ENCODE measurements around the gene EEPD1.
"Not testable (repeated sequence)": the region's sequence is repeated elsewhere in the genome, so short reads cannot be mapped to it uniquely, and the experiment has no call there.

Gene EEPD1

DNA sequence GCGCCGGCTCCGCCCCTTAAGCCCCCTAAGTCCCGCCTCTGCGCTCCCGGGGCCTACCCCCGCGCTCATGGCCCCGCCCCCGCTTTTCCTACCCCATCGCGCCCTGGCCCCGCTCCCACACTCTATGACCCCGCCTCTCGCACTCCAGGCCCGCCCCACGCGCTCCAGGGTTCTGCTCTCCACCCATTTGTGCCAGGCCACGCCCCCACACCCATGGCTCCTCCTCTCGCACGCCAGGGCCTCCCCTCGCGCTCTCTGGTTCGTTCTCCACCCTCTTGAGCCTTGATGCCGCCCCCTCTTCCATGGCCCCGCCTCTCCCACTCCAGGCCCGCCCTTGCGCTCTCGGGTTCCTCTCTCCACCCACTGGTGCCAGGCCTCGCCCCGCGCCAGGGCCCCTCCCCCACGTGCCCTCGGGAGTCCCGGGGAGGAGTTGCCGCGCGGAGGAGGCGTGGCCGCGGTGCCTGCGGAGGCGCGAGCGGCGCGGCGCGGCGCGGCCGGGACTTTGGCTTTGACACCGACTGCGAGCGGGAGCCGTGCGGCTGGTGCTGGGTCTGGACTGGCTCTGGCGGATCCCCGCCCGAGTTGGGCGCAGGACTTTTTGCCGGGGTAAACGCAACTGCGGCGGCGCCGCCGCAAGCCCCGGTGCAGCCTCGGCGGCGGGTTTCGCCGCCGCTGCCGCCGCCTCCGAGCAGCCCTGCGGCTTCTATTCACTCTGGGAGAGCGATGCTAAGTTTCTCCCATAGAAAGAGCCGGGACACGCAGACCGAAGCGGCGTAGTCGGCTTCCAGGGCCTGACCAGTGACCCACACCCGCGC is at the start of gene EEPD1:
TSS of gene EEPD1 (plus strand) at position 499 of the 815 bp plus-strand sequence. CDS start 1,071 bp downstream, outside the sequence.
- no peak within 1 kb of the TSS for H3K27ac ChIP-seq (ENCODE audit: low read depth, low read length)
- no peaks in the 10 kb centered on the region for H3K36me3 ChIP-seq (ENCODE audit: control insufficient read depth, insufficient read depth, low read length)
- peak within 1 kb of the TSS; percentile 73 for H3K9ac ChIP-seq (ENCODE audit: low read length)
- peak within 1 kb of the TSS; percentile 59 for H3K4me3 ChIP-seq (ENCODE audit: low read depth, low read length)
- peaks cover 8% of the 10 kb centered on the region for H3K9me3 ChIP-seq (ENCODE audit: control insufficient read depth, insufficient read depth, low read depth, low read length)
- H3K27me3 ChIP-seq (ENCODE audit: control insufficient read depth, insufficient read depth, low read length): peaks cover 45% of the 10 kb centered on the region
- peaks cover 27% of the 10 kb centered on the region for H3K4me1 ChIP-seq (ENCODE audit: control insufficient read depth, insufficient read depth, low read length)

DNA sequence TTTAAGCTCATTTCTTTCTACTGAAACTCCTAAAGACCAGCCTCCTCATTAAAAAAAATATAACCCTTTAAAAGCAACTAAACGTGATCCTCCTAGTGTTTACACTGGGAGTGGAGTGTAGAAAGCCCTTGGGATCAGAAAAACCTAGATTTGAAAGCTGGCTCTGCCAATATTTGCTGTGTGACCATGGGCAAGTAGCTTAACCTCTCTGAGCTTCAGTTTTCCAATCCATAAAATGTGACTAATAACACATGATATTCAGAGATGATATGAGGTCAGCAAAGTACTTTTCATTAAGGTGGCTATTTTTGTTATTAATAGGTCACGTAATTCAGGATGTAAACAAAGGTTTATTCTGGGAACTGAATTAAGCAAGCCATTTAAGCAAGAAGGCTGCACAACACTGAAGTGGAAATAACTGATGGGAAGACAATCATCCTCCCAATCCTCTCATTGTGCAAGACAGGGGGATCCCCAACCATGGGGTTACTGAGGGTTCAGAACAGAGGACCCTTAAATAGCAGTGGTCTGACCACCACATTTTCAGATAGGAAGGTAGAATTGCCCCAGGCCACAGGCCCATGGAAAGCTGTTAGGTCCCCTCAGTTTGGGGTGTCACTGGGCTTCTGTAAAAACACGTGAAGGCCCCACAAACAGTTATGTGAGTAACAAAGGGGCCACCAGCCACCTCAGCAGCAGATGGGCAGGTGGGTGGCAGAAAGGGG is 49.1 kb upstream of the EEPD1 start:
- H3K27ac ChIP-seq (ENCODE audit: low read depth, low read length): no peak overlapping the region
- H3K27me3 ChIP-seq (ENCODE audit: control insufficient read depth, insufficient read depth, low read length): no peaks in the 10 kb centered on the region
- H3K36me3 ChIP-seq (ENCODE audit: control insufficient read depth, insufficient read depth, low read length): no peaks in the 10 kb centered on the region

DNA sequence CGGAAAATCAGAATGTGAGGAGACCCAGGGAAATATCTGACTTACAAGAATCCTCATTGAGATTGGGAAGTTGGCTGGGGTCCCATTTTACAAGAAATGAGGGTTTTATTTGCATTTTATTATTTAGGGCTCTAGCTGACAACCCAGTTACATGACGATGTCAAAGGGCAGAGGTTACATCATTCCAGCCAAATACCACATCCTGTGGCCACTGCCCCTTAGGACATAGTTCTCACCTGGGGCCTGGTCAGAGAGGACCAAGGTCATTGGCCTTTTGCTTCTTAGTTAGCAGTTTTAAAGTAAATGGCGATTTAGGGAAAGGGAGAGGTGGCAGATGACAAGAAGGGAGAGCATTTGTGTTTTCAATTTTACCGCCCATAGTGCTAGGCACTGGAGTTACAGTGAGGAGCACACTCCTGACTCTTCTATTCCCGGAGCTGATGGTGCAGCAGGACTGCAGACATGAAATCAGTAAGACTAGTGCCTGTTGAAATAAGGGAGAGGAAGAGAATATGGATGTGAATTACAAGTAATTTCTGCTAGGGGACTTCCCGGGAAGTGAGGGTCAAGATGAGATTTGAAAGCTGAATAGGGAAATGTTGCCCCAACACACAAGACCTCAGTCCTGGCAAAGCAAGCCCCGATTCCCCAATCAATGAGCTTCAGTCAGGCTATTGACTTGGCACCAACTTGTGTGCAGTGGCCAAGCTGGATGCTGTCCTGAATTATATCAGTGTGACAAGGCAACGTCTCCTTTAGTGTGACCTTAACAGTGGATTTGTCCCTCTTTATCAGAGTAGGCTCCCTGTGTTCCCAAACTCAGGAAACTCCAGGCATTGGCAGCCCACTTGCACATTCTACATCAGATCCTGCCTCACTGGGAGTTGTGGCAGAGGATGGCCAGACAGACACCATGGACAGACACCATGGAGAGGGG is 45.8 kb upstream of the EEPD1 start:
- H3K4me3 ChIP-seq (ENCODE audit: low read depth, low read length); H3K4me1 ChIP-seq (ENCODE audit: control insufficient read depth, insufficient read depth, low read length); H3K9ac ChIP-seq (ENCODE audit: low read length); H3K9me3 ChIP-seq (ENCODE audit: control insufficient read depth, insufficient read depth, low read depth, low read length); H3K36me3 ChIP-seq (ENCODE audit: control insufficient read depth, insufficient read depth, low read length); H3K27me3 ChIP-seq (ENCODE audit: control insufficient read depth, insufficient read depth, low read length); H3K27ac ChIP-seq (ENCODE audit: low read depth, low read length): not testable (repeated sequence)

More for the DNA sequence above, 49.1 kb upstream of the EEPD1 start:
- no peak overlapping the region for H3K9ac ChIP-seq (ENCODE audit: low read length)
- H3K9me3 ChIP-seq (ENCODE audit: control insufficient read depth, insufficient read depth, low read depth, low read length): peaks cover 7% of the 10 kb centered on the region; the same call in 1 of the 2 replicates
- no peaks in the 10 kb centered on the region for H3K4me1 ChIP-seq (ENCODE audit: control insufficient read depth, insufficient read depth, low read length)
- H3K4me3 ChIP-seq (ENCODE audit: low read depth, low read length): no peak overlapping the region

DNA sequence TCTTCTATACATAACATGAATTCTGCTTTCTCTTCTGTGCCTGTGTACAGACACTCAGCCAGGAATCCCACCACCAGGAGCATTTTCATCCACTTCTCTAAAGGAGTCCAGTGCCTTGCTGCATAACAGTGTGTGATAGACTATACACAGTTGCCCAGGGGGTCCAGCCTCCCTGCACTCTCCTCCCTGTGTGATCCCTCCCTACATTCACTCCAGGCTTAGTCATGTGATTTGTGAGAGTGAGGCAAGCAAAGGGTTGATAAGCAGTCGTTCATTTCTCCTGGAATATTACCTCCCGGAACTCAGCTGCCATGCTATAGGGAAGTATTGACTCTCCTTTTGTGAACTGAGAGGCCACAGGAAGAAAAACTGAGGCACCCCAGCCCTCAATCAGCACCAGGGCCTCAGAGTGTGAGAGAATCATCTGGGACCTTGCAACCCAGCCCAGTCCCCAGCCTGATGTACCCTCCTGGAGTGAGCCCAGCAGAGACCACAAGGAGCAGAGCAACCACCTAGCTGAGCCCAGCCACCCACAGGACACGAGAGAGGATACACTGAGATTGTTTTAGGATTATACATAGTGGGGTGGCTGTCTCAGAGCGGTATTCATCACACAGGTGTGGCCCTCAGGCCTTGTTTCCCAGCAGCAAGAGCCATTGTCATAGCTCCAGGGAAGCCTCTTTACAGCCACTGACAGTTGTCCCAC is 45.0 kb upstream of the EEPD1 start:
- Histone ChIP-seq H3K9ac (ENCODE audit: low read length) (no peak overlapping the region), H3K4me3 (ENCODE audit: low read depth, low read length) (no peak overlapping the region), H3K4me1 (ENCODE audit: control insufficient read depth, insufficient read depth, low read length) (no peaks in the 10 kb centered on the region), H3K36me3 (ENCODE audit: control insufficient read depth, insufficient read depth, low read length) (no peaks in the 10 kb centered on the region), H3K27ac (ENCODE audit: low read depth, low read length) (no peak overlapping the region), H3K27me3 (ENCODE audit: control insufficient read depth, insufficient read depth, low read length) (no peaks in the 10 kb centered on the region), H3K9me3 (ENCODE audit: control insufficient read depth, insufficient read depth, low read depth, low read length) (peaks cover 7% of the 10 kb centered on the region; the same call in 1 of the 2 replicates)

DNA sequence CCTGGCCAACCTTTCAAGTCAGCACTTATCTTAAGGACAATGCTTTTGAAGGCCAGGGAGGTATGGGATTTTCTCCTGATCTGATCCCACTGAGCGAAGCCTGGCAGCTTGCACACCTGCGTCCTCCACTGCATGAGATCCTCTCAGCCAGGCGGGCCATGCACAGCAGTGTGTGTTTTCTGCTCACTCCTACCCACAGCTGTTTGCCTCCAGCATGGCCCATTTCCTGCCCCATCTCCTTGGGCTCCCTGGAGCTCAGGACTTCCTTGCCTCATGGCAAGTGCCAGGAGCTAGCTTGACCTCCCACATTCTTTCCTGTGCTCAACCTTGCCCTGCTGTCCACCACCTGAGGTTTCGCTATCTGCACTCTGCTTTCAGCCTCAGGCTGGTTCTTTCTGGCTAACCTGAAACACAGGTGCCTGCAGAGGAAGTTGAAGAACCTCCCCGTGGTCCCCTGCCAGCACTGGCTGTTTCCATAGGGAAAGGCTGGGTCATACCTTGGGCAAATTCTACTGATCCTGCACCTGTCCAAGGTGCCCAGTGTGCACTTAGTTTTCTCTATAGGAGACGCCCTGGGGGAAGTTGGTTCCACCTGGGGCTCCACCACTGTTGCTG is 43.9 kb upstream of the EEPD1 start:
- H3K36me3 ChIP-seq (ENCODE audit: control insufficient read depth, insufficient read depth, low read length): no peaks in the 10 kb centered on the region
- peaks cover 7% of the 10 kb centered on the region; the same call in 1 of the 2 replicates for H3K9me3 ChIP-seq (ENCODE audit: control insufficient read depth, insufficient read depth, low read depth, low read length)
- no peak overlapping the region for H3K27ac ChIP-seq (ENCODE audit: low read depth, low read length)
- H3K4me3 ChIP-seq (ENCODE audit: low read depth, low read length): no peak overlapping the region
- H3K9ac ChIP-seq (ENCODE audit: low read length): no peak overlapping the region
- no peaks in the 10 kb centered on the region for H3K4me1 ChIP-seq (ENCODE audit: control insufficient read depth, insufficient read depth, low read length)
- no peaks in the 10 kb centered on the region for H3K27me3 ChIP-seq (ENCODE audit: control insufficient read depth, insufficient read depth, low read length)

DNA sequence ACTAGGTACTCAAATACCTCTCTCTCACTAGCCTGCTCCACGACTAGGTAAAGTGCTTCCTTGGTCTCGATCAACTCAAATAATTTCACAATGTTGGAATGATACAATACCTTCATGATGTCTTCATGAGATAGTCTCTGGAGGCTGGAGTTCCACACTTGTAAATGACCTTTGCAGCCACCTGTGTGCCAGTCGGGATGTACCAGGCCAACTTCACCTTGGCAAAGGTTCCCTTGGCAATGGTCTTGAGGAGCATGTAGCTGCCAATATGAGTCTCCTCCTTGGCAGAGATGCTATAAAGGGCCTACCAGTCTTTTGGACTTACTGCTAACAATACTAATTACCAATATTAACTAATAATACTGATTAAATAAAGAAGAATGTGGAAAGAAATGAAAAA is 42.5 kb upstream of the EEPD1 start:
- Histone ChIP-seq H3K9me3 (ENCODE audit: control insufficient read depth, insufficient read depth, low read depth, low read length) (peaks cover 7% of the 10 kb centered on the region; the same call in 1 of the 2 replicates), H3K4me1 (ENCODE audit: control insufficient read depth, insufficient read depth, low read length) (no peaks in the 10 kb centered on the region), H3K9ac (ENCODE audit: low read length) (no peak overlapping the region), H3K27me3 (ENCODE audit: control insufficient read depth, insufficient read depth, low read length) (no peaks in the 10 kb centered on the region), H3K27ac (ENCODE audit: low read depth, low read length) (no peak overlapping the region), H3K4me3 (ENCODE audit: low read depth, low read length) (no peak overlapping the region), H3K36me3 (ENCODE audit: control insufficient read depth, insufficient read depth, low read length) (no peaks in the 10 kb centered on the region)

DNA sequence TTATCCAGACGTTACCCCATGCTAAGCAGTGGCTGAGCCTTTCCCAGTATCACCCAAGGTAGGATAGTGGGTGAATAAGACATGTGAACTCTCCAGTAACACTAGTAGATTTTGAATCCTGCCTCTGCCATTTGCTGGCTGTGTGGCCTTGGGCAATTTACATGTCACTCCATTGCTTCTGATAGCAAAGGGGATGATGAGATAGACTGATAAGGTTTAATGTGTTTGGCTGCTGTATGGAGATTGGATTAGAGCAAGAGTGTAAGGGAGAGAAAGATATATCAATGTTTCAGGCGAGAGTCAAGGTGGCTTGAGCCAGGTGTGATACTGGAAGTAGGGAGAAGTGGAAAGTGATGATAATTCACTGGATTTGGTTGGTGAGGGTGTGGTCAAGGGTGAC is 40.1 kb upstream of the EEPD1 start:
- H3K27ac ChIP-seq (ENCODE audit: low read depth, low read length): no peak overlapping the region
- H3K27me3 ChIP-seq (ENCODE audit: control insufficient read depth, insufficient read depth, low read length): no peaks in the 10 kb centered on the region
- H3K4me3 ChIP-seq (ENCODE audit: low read depth, low read length): no peak overlapping the region
- no peaks in the 10 kb centered on the region for H3K36me3 ChIP-seq (ENCODE audit: control insufficient read depth, insufficient read depth, low read length)
- peaks cover 4% of the 10 kb centered on the region; the same call in 1 of the 2 replicates for H3K9me3 ChIP-seq (ENCODE audit: control insufficient read depth, insufficient read depth, low read depth, low read length)
- H3K4me1 ChIP-seq (ENCODE audit: control insufficient read depth, insufficient read depth, low read length): no peaks in the 10 kb centered on the region; the same call in 1 of the 2 replicates
- no peak overlapping the region for H3K9ac ChIP-seq (ENCODE audit: low read length)

DNA sequence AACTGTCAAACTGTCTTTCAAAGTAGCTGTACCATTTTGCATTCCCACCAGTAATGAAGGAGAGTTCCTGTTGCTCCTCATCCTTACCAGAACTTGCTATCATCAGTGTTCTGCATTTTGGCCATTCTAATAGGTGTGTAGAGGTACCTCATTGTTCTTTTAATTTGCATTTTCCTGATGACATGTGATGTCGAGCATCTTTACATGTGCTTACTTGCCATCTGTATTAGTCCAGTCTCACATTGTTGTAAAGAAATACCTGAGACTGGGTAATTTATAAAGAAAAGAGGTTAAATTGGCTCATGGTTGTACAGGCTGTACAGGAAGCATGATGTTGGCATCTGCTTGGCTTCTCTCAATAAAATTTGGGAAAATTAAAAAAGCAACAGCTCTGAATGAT is 38.7 kb upstream of the EEPD1 start:
- Histone ChIP-seq H3K9ac (ENCODE audit: low read length) (no peak overlapping the region), H3K27ac (ENCODE audit: low read depth, low read length) (no peak overlapping the region), H3K27me3 (ENCODE audit: control insufficient read depth, insufficient read depth, low read length) (no peaks in the 10 kb centered on the region), H3K4me3 (ENCODE audit: low read depth, low read length) (no peak overlapping the region), H3K9me3 (ENCODE audit: control insufficient read depth, insufficient read depth, low read depth, low read length) (no peaks in the 10 kb centered on the region), H3K36me3 (ENCODE audit: control insufficient read depth, insufficient read depth, low read length) (no peaks in the 10 kb centered on the region), H3K4me1 (ENCODE audit: control insufficient read depth, insufficient read depth, low read length) (no peaks in the 10 kb centered on the region; the same call in 1 of the 2 replicates)

DNA sequence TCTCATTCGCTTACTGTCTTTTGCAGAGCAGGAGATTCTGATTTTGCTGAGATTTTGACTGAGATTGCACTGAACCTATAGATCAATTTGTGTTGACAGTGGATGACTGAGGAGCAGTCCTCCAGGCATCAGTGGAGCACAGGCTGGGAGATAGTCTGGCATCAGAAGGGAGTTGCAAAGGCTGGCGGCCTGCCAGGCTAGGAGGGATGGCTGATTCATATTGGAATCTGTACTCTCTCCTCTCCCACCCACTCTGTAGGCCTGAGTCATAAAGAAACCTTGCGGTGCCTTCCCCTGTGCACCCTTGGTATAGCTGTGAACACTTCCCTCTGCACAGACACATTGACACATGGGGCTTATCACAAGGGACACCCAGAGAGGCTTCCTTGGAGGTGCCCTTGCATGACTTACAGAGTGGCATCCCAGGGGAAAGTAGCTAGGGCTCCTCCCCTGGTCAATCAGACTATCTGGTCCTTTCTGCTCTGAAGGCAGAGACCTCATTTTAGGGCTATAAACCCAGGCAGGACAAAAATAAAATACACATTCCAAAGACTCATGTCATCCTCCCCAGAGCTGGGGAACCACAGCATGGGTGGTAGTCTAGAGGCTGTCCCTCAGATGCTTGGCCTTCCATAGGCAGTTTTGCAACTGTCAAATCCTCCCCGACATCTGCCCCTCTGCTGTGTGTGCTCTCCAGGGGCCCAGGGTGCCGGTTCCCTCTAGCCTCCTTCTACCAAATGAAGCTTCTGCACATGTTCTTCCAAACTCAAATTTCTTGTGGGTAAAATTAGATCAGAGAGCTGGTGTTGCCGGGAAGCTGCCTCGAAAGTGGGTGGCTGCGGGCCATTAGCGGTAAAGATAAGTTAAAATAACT is 37.4 kb upstream of the EEPD1 start:
- H3K9ac ChIP-seq (ENCODE audit: low read length): no peak overlapping the region
- H3K27me3 ChIP-seq (ENCODE audit: control insufficient read depth, insufficient read depth, low read length): no peaks in the 10 kb centered on the region
- no peaks in the 10 kb centered on the region for H3K36me3 ChIP-seq (ENCODE audit: control insufficient read depth, insufficient read depth, low read length)
- no peak overlapping the region for H3K4me3 ChIP-seq (ENCODE audit: low read depth, low read length)
- peaks cover 8% of the 10 kb centered on the region for H3K4me1 ChIP-seq (ENCODE audit: control insufficient read depth, insufficient read depth, low read length)
- H3K9me3 ChIP-seq (ENCODE audit: control insufficient read depth, insufficient read depth, low read depth, low read length): no peaks in the 10 kb centered on the region
- H3K27ac ChIP-seq (ENCODE audit: low read depth, low read length): no peak overlapping the region
